Measurements from ENCODE around the gene FAM227B.
"Not testable (repeated sequence)": the region's sequence is repeated elsewhere in the genome, so short reads cannot be mapped to it uniquely, and the experiment has no call there.

Gene FAM227B

DNA sequence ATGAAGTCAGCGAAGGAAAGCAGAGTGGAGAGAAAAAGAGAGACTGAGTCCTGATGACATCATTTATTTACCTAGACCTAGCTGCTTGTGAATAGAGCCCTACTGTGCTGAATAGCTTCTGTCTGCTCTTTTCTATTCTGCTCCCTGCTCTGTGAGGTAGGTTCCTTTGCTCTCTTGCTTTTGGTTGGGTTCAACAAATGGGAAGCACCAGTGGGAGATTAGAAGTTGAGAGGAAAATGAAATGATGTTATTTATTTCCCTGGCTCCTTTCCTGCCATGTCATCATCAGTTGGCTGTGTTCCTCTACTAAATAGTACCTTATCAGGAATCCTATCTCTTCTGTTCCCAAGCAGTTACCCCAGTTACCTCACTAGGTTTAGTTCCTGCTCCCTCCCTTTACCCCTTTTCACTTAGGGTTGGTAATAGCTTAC, 23.8 kb upstream of the FAM227B start:
- no peak overlapping the region for H3K4me3 ChIP-seq (ENCODE audit: low read length)
- WGBS: 88% methylated on average over 1 of the region's 1 CpG
- H3K36me3 ChIP-seq (ENCODE audit: insufficient read depth, low read length): peaks cover 24% of the 10 kb centered on the region; the same call in 1 of the 2 replicates
- peaks cover 18% of the 10 kb centered on the region for H3K4me1 ChIP-seq (ENCODE audit: insufficient read depth, low read length)
- no peak overlapping the region for H3K27ac ChIP-seq (ENCODE audit: low read depth, low read length)
- H3K27me3 ChIP-seq (ENCODE audit: insufficient read depth, low read length): no peaks in the 10 kb centered on the region
- no peak overlapping the region for H3K9ac ChIP-seq (ENCODE audit: low read depth, low read length)
- no peaks in the 10 kb centered on the region for H3K9me3 ChIP-seq (ENCODE audit: insufficient read depth, low read depth, low read length)

DNA sequence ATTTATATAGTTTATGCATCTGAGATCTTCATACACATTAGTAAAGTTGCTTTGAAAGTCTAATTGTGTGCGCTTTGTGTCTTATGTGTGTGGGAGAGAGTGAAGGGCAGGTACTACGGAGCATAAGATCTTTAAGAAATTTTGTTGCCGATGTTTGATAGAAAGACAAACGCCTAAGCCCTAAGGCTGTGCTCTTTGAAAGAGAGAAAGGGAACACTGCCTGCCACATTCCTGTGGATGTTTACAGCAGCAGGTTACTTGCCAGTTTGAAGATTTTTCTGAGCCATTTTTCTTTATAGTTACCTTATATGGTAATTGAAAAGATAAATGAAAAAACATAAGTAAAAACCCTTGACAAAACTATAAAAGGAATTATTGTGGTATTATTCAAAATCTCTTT, 17.2 kb upstream of the FAM227B start:
- Histone ChIP-seq H3K4me1 (ENCODE audit: insufficient read depth, low read length) (peaks cover 23% of the 10 kb centered on the region), H3K27me3 (ENCODE audit: insufficient read depth, low read length) (no peaks in the 10 kb centered on the region), H3K9me3 (ENCODE audit: insufficient read depth, low read depth, low read length) (no peaks in the 10 kb centered on the region), H3K9ac (ENCODE audit: low read depth, low read length) (no peak overlapping the region), H3K36me3 (ENCODE audit: insufficient read depth, low read length) (peaks cover 60% of the 10 kb centered on the region), H3K4me3 (ENCODE audit: low read length) (no peak overlapping the region), H3K27ac (ENCODE audit: low read depth, low read length) (peak overlapping the region; percentile 27)
- 88% methylated on average over 4 of the region's 4 CpGs for WGBS

DNA sequence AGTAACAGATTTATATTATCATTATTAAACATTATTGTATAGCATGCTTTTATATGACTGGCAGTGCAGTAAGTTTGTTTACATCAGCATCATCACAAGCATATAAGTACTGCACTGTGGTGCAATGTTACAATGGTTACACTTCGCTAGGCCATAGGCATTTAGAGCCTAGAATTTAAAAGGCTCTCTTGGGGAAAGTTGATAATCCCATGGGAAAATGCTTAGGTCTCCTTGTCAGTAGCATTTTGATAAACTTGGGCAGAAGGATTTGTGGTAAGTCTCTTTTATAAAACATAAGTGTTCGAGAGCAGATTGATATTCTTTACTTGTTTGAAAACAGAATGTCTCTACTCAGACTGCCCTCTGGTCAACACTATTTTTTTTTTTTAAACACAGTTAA, 7.8 kb upstream of the FAM227B start:
- no peak overlapping the region for H3K9ac ChIP-seq (ENCODE audit: low read depth, low read length)
- no peaks in the 10 kb centered on the region for H3K4me1 ChIP-seq (ENCODE audit: insufficient read depth, low read length)
- H3K27ac ChIP-seq (ENCODE audit: low read depth, low read length): no peak overlapping the region
- H3K4me3 ChIP-seq (ENCODE audit: low read length): no peak overlapping the region
- peaks cover 29% of the 10 kb centered on the region for H3K9me3 ChIP-seq (ENCODE audit: insufficient read depth, low read depth, low read length)
- 94% methylated on average over 2 of the region's 2 CpGs for WGBS
- no peaks in the 10 kb centered on the region for H3K27me3 ChIP-seq (ENCODE audit: insufficient read depth, low read length)
- peaks cover 89% of the 10 kb centered on the region for H3K36me3 ChIP-seq (ENCODE audit: insufficient read depth, low read length)

DNA sequence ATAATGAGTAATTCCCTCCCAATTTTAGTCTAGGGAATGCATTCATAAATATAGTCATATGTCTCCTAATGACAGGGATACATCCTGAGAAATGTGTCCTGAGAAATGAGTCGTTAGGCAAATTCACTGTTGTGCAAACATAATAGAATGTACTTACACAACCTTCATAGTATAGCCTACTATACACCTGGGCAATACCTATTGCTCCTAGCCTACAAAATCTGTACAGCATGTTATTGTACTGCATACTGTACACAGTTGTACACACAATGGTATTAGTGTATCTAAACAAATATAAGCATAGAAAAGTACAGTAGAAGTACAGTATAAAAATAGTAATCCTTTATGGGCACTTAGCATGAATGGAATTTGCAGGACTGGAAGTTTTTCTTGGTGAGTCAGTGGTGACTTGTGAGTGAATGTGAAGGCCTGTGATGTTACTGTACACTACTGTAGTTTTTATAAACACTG, 6.8 kb upstream of the FAM227B start:
- WGBS: 100% methylated on average over 1 of the region's 1 CpG
- peaks cover 89% of the 10 kb centered on the region for H3K36me3 ChIP-seq (ENCODE audit: insufficient read depth, low read length)
- peaks cover under 1% of the 10 kb centered on the region; the same call in 1 of the 2 replicates for H3K4me1 ChIP-seq (ENCODE audit: insufficient read depth, low read length)
- H3K9ac ChIP-seq (ENCODE audit: low read depth, low read length): no peak overlapping the region
- H3K27ac ChIP-seq (ENCODE audit: low read depth, low read length): no peak overlapping the region
- peaks cover 29% of the 10 kb centered on the region for H3K9me3 ChIP-seq (ENCODE audit: insufficient read depth, low read depth, low read length)
- no peak overlapping the region for H3K4me3 ChIP-seq (ENCODE audit: low read length)
- no peaks in the 10 kb centered on the region for H3K27me3 ChIP-seq (ENCODE audit: insufficient read depth, low read length)

DNA sequence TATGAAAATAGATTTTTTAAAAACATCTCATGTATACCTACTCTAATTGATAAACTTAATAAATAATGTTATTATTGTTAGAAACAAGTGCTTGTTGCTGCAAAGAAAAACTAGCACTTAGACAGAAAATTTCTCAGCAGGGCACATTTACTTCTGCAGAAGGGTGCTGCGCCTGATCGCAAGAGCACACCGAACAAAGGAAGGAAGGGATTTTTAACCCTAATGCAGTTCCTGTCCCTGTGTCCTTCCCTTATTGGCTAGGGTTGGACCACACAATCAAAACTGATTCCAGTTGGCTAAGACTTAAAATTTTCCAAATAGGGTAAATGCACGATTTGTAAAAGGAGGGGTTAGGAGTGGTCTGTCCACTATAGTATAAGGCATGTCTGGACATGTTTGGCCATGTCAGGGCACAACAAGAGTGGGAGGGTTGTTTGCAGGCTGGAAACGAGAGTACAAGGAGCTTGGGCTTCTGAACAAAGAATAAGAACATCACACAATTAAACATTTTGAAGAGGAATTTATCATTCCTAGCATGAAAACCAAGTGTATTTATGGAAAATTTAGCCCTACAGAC, 4.9 kb upstream of the FAM227B start:
- Histone ChIP-seq H3K9ac (ENCODE audit: low read depth, low read length) (no peak overlapping the region), H3K36me3 (ENCODE audit: insufficient read depth, low read length) (peaks cover 74% of the 10 kb centered on the region), H3K4me3 (ENCODE audit: low read length) (no peak overlapping the region), H3K4me1 (ENCODE audit: insufficient read depth, low read length) (peaks cover 5% of the 10 kb centered on the region), H3K9me3 (ENCODE audit: insufficient read depth, low read depth, low read length) (peaks cover 29% of the 10 kb centered on the region), H3K27me3 (ENCODE audit: insufficient read depth, low read length) (no peaks in the 10 kb centered on the region), H3K27ac (ENCODE audit: low read depth, low read length) (no peak overlapping the region)
- 95% methylated on average over 4 of the region's 5 CpGs for WGBS

DNA sequence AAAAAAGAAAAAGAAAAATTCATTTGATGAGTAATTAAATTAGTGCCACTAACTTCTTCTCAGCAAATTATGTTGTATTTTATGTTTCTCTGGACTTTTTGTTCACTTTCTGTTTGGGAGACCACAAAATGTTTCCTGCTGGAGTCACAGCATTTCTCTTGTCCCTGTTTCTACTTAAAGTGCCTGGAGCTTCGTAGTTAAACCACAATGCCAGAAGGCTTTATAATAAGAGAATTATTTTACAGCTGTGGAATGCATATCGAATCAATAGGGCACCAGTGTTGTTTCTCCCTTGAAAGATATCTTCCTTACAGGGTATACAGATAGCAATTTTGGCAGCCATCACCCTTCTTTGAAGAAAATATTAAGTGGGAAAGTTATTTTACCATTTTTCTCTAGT, 3.4 kb upstream of the FAM227B start:
- no peak overlapping the region for H3K4me3 ChIP-seq (ENCODE audit: low read length)
- no peak overlapping the region for H3K9ac ChIP-seq (ENCODE audit: low read depth, low read length)
- H3K4me1 ChIP-seq (ENCODE audit: insufficient read depth, low read length): peaks cover 10% of the 10 kb centered on the region
- no peak overlapping the region for H3K27ac ChIP-seq (ENCODE audit: low read depth, low read length)
- H3K36me3 ChIP-seq (ENCODE audit: insufficient read depth, low read length): peaks cover 62% of the 10 kb centered on the region
- WGBS: 95% methylated on average over 2 of the region's 2 CpGs
- H3K9me3 ChIP-seq (ENCODE audit: insufficient read depth, low read depth, low read length): peaks cover 29% of the 10 kb centered on the region
- no peaks in the 10 kb centered on the region for H3K27me3 ChIP-seq (ENCODE audit: insufficient read depth, low read length)

DNA sequence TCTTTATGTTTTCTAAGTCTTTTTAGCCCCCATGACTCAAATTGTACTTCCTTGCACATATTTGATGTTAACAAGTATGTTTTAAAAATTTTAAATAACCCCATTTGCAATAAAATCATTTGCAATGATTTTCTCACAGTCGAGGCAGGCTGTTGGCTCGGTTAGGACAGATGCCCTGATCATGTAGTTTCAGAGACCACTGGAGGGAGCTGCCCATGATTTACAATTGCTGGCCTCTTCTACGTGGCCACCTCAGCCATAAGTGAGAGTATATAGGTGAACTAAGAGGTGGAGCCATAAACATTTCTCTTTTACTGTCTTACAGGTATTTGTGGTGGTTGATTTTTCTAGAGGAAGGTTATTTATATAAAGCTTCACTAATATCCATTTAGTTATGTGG, 1.9 kb upstream of the FAM227B start:
- Histone ChIP-seq H3K4me1 (ENCODE audit: insufficient read depth, low read length) (peaks cover 10% of the 10 kb centered on the region), H3K27me3 (ENCODE audit: insufficient read depth, low read length) (no peaks in the 10 kb centered on the region), H3K9ac (ENCODE audit: low read depth, low read length) (no peak overlapping the region), H3K27ac (ENCODE audit: low read depth, low read length) (no peak overlapping the region), H3K36me3 (ENCODE audit: insufficient read depth, low read length) (peaks cover 47% of the 10 kb centered on the region), H3K9me3 (ENCODE audit: insufficient read depth, low read depth, low read length) (peaks cover 29% of the 10 kb centered on the region), H3K4me3 (ENCODE audit: low read length) (peak overlapping the region; percentile 90)
- 89% methylated on average over 3 of the region's 3 CpGs for WGBS

DNA sequence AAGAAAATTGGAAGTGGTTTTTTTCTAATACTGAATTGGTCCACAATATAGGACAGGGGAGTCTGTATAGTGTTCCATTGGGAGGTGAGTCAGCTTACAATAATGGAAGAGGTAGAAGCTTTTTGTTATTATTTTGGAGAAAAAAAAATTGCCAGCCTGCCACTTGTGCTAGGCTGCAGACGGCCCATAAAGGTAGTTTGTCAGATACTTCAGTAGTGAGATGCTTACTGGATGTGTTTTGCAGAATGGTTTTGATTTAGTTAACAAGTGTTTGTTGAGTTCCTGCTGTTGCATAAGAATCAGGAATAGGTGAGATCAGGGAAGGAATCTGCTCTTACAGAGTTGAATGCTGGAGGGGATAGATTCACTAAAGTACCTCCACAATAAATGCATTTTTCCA, 1.3 kb upstream of the FAM227B start:
- Histone ChIP-seq H3K9me3 (ENCODE audit: insufficient read depth, low read depth, low read length) (peaks cover 29% of the 10 kb centered on the region), H3K36me3 (ENCODE audit: insufficient read depth, low read length) (peaks cover 40% of the 10 kb centered on the region), H3K27ac (ENCODE audit: low read depth, low read length) (no peak overlapping the region), H3K27me3 (ENCODE audit: insufficient read depth, low read length) (no peaks in the 10 kb centered on the region), H3K9ac (ENCODE audit: low read depth, low read length) (peak overlapping the region; percentile 95; the same call in 1 of the 2 replicates), H3K4me1 (ENCODE audit: insufficient read depth, low read length) (peaks cover 10% of the 10 kb centered on the region), H3K4me3 (ENCODE audit: low read length) (peak overlapping the region; percentile 90)
- WGBS: 37% methylated on average over 1 of the region's 1 CpG

DNA sequence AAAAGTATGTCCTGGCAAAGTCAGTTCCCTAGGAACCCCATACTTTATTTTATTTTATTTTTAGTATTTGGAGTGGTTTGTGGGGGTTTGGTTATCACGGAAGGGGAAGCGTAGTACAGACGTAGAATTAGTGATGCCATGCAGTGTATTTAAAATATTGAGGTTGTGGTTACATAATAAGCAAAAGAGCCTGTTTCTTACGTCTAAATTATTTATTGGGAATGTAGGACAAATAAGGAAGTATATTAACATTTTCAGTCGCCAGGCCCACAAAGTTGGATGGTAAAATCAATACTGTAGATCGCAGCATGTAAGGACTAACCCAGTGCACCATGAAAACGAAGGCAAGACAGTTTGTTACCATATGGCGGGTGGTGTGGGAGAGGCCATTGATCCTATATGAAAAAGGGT, 788 bp upstream of the FAM227B start:
- peak overlapping the region; percentile 95 for H3K9ac ChIP-seq (ENCODE audit: low read depth, low read length)
- H3K27me3 ChIP-seq (ENCODE audit: insufficient read depth, low read length): no peaks in the 10 kb centered on the region
- peaks cover 10% of the 10 kb centered on the region for H3K4me1 ChIP-seq (ENCODE audit: insufficient read depth, low read length)
- H3K9me3 ChIP-seq (ENCODE audit: insufficient read depth, low read depth, low read length): peaks cover 29% of the 10 kb centered on the region
- H3K4me3 ChIP-seq (ENCODE audit: low read length): peak overlapping the region; percentile 90
- peaks cover 36% of the 10 kb centered on the region for H3K36me3 ChIP-seq (ENCODE audit: insufficient read depth, low read length)
- WGBS: 15% methylated on average over 8 of the region's 8 CpGs
- H3K27ac ChIP-seq (ENCODE audit: low read depth, low read length): peak overlapping the region; percentile 86; the same call in 1 of the 2 replicates

DNA sequence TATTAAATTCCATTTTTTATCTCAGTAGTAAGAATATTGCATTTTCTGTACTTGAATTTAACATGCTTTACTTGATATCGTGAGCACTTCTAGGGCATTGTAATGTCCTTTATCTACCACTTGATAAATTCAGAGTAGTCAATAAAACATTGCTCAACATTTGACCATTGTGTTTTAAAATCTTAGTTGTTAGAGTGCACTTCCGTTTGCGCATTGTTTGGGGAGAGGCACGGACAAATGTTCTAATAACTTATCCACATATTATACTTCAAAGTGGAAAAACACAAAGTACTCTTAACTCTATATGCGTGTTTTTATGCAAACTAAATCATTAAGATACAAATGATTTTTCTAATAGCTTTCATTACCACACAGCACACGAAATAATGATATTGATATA, 419 bp downstream of the FAM227B start:
- peak overlapping the region; percentile 90 for H3K4me3 ChIP-seq (ENCODE audit: low read length)
- H3K4me1 ChIP-seq (ENCODE audit: insufficient read depth, low read length): peaks cover 10% of the 10 kb centered on the region
- WGBS: 15% methylated on average over 2 of the region's 6 CpGs
- H3K27ac ChIP-seq (ENCODE audit: low read depth, low read length): peak overlapping the region; percentile 57
- H3K36me3 ChIP-seq (ENCODE audit: insufficient read depth, low read length): peaks cover 24% of the 10 kb centered on the region
- no peaks in the 10 kb centered on the region for H3K27me3 ChIP-seq (ENCODE audit: insufficient read depth, low read length)
- peak overlapping the region; percentile 83 for H3K9ac ChIP-seq (ENCODE audit: low read depth, low read length)
- H3K9me3 ChIP-seq (ENCODE audit: insufficient read depth, low read depth, low read length): peaks cover 19% of the 10 kb centered on the region

DNA sequence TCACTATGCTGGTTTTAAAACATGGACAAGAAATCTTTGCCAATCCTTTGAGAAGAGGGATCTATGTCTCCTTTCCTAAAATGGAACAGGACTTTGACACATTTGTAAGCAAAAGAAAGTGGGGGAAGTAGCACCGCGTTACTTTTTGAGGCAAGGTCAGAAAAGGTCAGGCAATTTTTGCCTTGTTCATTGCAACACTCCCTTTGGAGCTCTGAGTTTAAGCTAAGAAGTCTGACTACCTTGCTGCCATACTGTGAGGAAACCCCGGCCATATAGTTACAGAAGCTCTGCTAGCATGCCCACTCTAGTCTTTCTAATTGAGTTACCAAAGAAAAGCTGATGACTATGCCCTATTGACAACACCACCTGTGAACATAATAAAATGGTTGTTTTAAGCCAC, 1.4 kb downstream of the FAM227B start:
- WGBS: 93% methylated on average over 3 of the region's 3 CpGs
- Histone ChIP-seq H3K27me3 (ENCODE audit: insufficient read depth, low read length) (no peaks in the 10 kb centered on the region), H3K9me3 (ENCODE audit: insufficient read depth, low read depth, low read length) (peaks cover 9% of the 10 kb centered on the region; the same call in 1 of the 2 replicates), H3K36me3 (ENCODE audit: insufficient read depth, low read length) (peaks cover 14% of the 10 kb centered on the region; the same call in 1 of the 2 replicates), H3K4me3 (ENCODE audit: low read length) (no peak overlapping the region), H3K27ac (ENCODE audit: low read depth, low read length) (no peak overlapping the region), H3K4me1 (ENCODE audit: insufficient read depth, low read length) (peaks cover 10% of the 10 kb centered on the region), H3K9ac (ENCODE audit: low read depth, low read length) (no peak overlapping the region)

DNA sequence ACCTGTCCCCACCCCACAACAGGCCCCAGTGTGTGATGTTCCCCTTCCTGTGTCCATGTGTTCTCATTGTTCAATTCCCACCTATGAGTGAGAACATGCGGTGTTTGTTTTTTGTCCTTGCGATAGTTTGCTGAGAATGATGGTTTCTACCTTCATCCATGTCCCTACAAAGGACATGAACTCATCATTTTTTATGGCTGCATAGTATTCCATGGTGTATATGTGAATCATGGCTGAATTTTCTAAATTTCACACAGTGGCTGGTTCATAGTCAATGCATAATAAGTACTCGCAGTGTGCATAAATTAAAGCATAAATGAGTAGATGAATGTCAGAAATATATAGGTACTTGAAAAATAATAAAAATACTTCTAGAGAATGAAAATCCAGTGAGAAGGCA, 8.4 kb downstream of the FAM227B start:
- not testable (repeated sequence) for H3K27ac ChIP-seq (ENCODE audit: low read depth, low read length); H3K27me3 ChIP-seq (ENCODE audit: insufficient read depth, low read length); H3K4me3 ChIP-seq (ENCODE audit: low read length); H3K9ac ChIP-seq (ENCODE audit: low read depth, low read length); H3K36me3 ChIP-seq (ENCODE audit: insufficient read depth, low read length); H3K4me1 ChIP-seq (ENCODE audit: insufficient read depth, low read length); H3K9me3 ChIP-seq (ENCODE audit: insufficient read depth, low read depth, low read length)
- no CpG with 5 or more reads among the region's 3 CpGs for WGBS

All from HUES64 (cell line).